GM23338 (cell line): Measurements from ENCODE around the gene COL20A1. TPM values are rescaled to one million over a fixed set of nuclear protein-coding genes. Genes with fewer than 3 reads are reported as not detected.

Experiments
- ATAC-seq: fragments of 200-7000 bp; cut with Tn5 transposase; 3 replicates; pipeline ENCODE4 v1.9.1; 2020
- DNase-seq: peaks from one replicate; pipeline ENCODE4 v3.0.0-alpha.2; 2015; ENCODE audit warnings: low spot score
- H2AFZ ChIP-seq: fragments of 200-600 bp; sonication (generic); 2 replicates; pipeline ENCODE4 v1.8.0; 2016; ENCODE audit warnings: antibody characterized with exemption, mild to moderate bottlenecking, moderate library complexity
- H3F3A ChIP-seq: fragments of 200-600 bp; sonication (generic); replicated peaks from 2 replicates; pipeline ENCODE4 v1.8.0; 2017; ENCODE audit warnings: antibody characterized with exemption, mixed run types, low read depth
- H3K27ac ChIP-seq: fragments of 200-600 bp; sonication (generic); 2 replicates; pipeline ENCODE4 v1.6.1; 2016; ENCODE audit warnings: low read depth
- H3K27me3 ChIP-seq: fragments of 200-600 bp; sonication (generic); 2 replicates; pipeline ENCODE4 v1.8.0; 2016; ENCODE audit warnings: mild to moderate bottlenecking, mixed run types, moderate library complexity; ENCODE audit not compliant: insufficient read depth
- H3K36me3 ChIP-seq: fragments of 200-600 bp; sonication (generic); 2 replicates; pipeline ENCODE4 v1.8.0; 2016; ENCODE audit warnings: mild to moderate bottlenecking; ENCODE audit not compliant: insufficient read depth
- H3K4me1 ChIP-seq: fragments of 200-600 bp; sonication (generic); 2 replicates; pipeline ENCODE4 v1.8.0; 2016; ENCODE audit warnings: mild to moderate bottlenecking, moderate library complexity; ENCODE audit not compliant: insufficient read depth
- H3K4me2 ChIP-seq: fragments of 200-600 bp; sonication (generic); 2 replicates; pipeline ENCODE4 v1.7.1; 2017; ENCODE audit warnings: mixed run types
- H3K4me3 ChIP-seq: fragments of 200-600 bp; sonication (generic); 2 replicates; pipeline ENCODE4 v1.6.1; 2016; ENCODE audit warnings: mixed run types
- H3K79me2 ChIP-seq: fragments of 200-600 bp; sonication (generic); replicated peaks from 2 replicates; pipeline ENCODE4 v1.8.0; 2017; ENCODE audit warnings: mild to moderate bottlenecking; ENCODE audit not compliant: insufficient read depth
- H3K9me2 ChIP-seq: fragments of 200-600 bp; sonication (generic); 2 replicates; pipeline ENCODE4 v1.8.0; 2017; ENCODE audit not compliant: insufficient read depth
- H4K20me1 ChIP-seq: fragments of 200-600 bp; sonication (generic); replicated peaks from 2 replicates; pipeline ENCODE4 v1.8.0; 2017; ENCODE audit warnings: mild to moderate bottlenecking; ENCODE audit not compliant: insufficient read depth
- H3K27ac Mint-ChIP-seq: 2 replicates; pipeline ENCODE4 v1.8.0; 2020; ENCODE audit warnings: inconsistent platforms, mild to moderate bottlenecking, moderate library complexity, mixed read lengths
- H3K27me3 Mint-ChIP-seq: 3 replicates; pipeline ENCODE4 v1.8.0; 2022; ENCODE audit warnings: low read depth, mild to moderate bottlenecking, moderate library complexity, mixed read lengths, inconsistent platforms; ENCODE audit not compliant: insufficient read depth, poor library complexity
- H3K36me3 Mint-ChIP-seq: 3 replicates; pipeline ENCODE4 v1.8.0; 2021; ENCODE audit warnings: low read depth, mild to moderate bottlenecking, inconsistent platforms, moderate library complexity, mixed read lengths
- H3K4me1 Mint-ChIP-seq: 3 replicates; pipeline ENCODE4 v1.8.0; 2020; ENCODE audit warnings: mild to moderate bottlenecking, inconsistent platforms, mixed read lengths
- H3K4me3 Mint-ChIP-seq: 3 replicates; pipeline ENCODE4 v1.8.0; 2021; ENCODE audit warnings: moderate library complexity, mild to moderate bottlenecking, inconsistent platforms, mixed read lengths
- H3K9me3 Mint-ChIP-seq: 3 replicates; pipeline ENCODE4 v1.8.0; 2020; ENCODE audit warnings: moderate library complexity, mild to moderate bottlenecking, inconsistent platforms, mixed read lengths
- CREB1 ChIP-seq: fragments of 250-450 bp; sonication (Bioruptor Pico); IDR thresholded peaks from 2 replicates; pipeline ENCODE4 v1.5.0; 2020; ENCODE audit warnings: low read depth, mild to moderate bottlenecking, moderate library complexity
- EZH2 ChIP-seq: fragments of 200-600 bp; sonication (generic); IDR thresholded peaks from one replicate; pipeline ENCODE4 v1.8.0; 2017; ENCODE audit warnings: antibody characterized with exemption, mild to moderate bottlenecking, low read depth; ENCODE audit not compliant: unreplicated experiment
- EZH2phosphoT487 ChIP-seq: fragments of 200-600 bp; sonication (generic); IDR thresholded peaks from one replicate; pipeline ENCODE4 v1.8.1; 2018; ENCODE audit warnings: antibody characterized with exemption; ENCODE audit not compliant: unreplicated experiment
- JUNB ChIP-seq: IDR thresholded peaks from one replicate; pipeline ENCODE4 v1.6.1; 2016; ENCODE audit warnings: antibody characterized with exemption; ENCODE audit not compliant: unreplicated experiment
- NANOG ChIP-seq: IDR thresholded peaks from 2 replicates; pipeline ENCODE4 v1.6.1; 2016; ENCODE audit warnings: antibody characterized with exemption, borderline replicate concordance
- POLR2AphosphoS5 ChIP-seq: IDR thresholded peaks from 2 replicates; pipeline ENCODE4 v1.6.1; 2016; ENCODE audit warnings: antibody characterized with exemption, low read depth
- STAT1 ChIP-seq: IDR thresholded peaks from one replicate; pipeline ENCODE4 v1.6.1; 2016; ENCODE audit warnings: antibody characterized with exemption; ENCODE audit not compliant: unreplicated experiment
- ZNF114 ChIP-seq: fragments of 250-450 bp; sonication (Bioruptor Pico); IDR thresholded peaks from 2 replicates; pipeline ENCODE4 v1.5.0; 2020; ENCODE audit warnings: mild to moderate bottlenecking, moderate library complexity
- ZNF331 ChIP-seq: fragments of 250-450 bp; sonication (Bioruptor Pico); IDR thresholded peaks from 2 replicates; pipeline ENCODE4 v1.5.0; 2020; ENCODE audit warnings: low read depth, mild to moderate bottlenecking, moderate library complexity
- polyA plus RNA-seq: library from polyadenylated mRNA; unstranded; fragments of >200 nt; fragmentation: Nextera tagmentation; extraction: Ambion mirVana; gene quantifications from 2 replicates; pipeline ENCODE4 v1.2.1, GENCODE V29; 2016
- total RNA-seq: library from RNA; depleted of rRNA; stranded (reverse); fragments of >200 nt; shearing (Covaris generic); gene quantifications from 2 replicates; pipeline ENCODE4 v1.2.3, GENCODE V29; 2014
- TF ChIP-seq, protein P1 (sequence below): IDR thresholded peaks from 2 replicates; pipeline ENCODE4 v1.6.1; 2016; ENCODE audit warnings: antibody characterized with exemption
- TF ChIP-seq, protein P2 (sequence below): fragments of 250-450 bp; sonication (Bioruptor Pico); IDR thresholded peaks from 2 replicates; pipeline ENCODE4 v1.5.0; 2020; ENCODE audit warnings: mild to moderate bottlenecking, moderate library complexity
- TF ChIP-seq, protein P3 (sequence below): IDR thresholded peaks from one replicate; pipeline ENCODE4 v1.6.1; 2018; ENCODE audit warnings: antibody characterized with exemption; ENCODE audit not compliant: unreplicated experiment
- TF ChIP-seq, protein P4 (sequence below), 2 experiments: fragments of 200-600 bp in 1 of 2; sonication (generic) in 1 of 2; conservative IDR thresholded peaks; 2 replicates each; pipeline versions ENCODE4 v1.5.1 to v1.6.1; 2016 to 2017; ENCODE audit warnings: antibody characterized with exemption in 2 of 2, low read depth in 2 of 2, mild to moderate bottlenecking in 2 of 2, moderate library complexity in 1 of 2

The COL20A1 gene
- total and polyA plus RNA-seq, 2 experiments from 2014 or later, result 0.28 to 0.79 TPM

DNA sequence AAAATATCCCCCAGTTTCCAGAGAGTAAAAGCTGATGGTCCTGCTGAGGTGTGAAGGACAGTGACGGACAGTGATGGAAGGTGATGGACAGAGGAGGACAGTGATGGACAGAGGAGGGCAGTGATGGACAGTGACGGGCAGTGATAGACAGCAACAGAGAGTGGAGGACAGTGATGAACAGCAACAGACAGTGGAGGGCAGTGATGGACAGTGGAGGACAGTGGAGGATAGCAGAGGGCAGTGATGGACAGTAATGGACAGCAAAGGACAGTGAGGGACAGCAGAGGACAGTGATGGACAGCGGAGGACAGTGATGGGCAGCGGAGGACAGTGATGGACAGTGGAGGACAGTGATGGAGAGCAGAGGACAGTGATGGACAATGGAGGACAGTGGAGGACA, 36.0 kb upstream of the COL20A1 start:
- Histone ChIP-seq H3K36me3 (no peaks in the 10 kb centered on the region), H3F3A (no peaks in the 10 kb centered on the region), H4K20me1 (no peaks in the 10 kb centered on the region), H3K9me2 (no peaks in the 10 kb centered on the region), H3K4me1 (no peaks in the 10 kb centered on the region; the same call in 1 of the 2 replicates), H2AFZ (no peak overlapping the region), H3K79me2 (no peaks in the 10 kb centered on the region), H3K27me3 (peaks cover 36% of the 10 kb centered on the region), H3K27ac (no peak overlapping the region), H3K4me3 (no peak overlapping the region), H3K4me2 (no peak overlapping the region)
- ATAC-seq (no peak), DNase-seq (no peak)
- H3K9me3 Mint-ChIP-seq, result no peaks in the 10 kb centered on the region
- H3K27ac Mint-ChIP-seq, result no peak overlapping the region
- peaks cover 23% of the 10 kb centered on the region for H3K4me1 Mint-ChIP-seq
- no peak overlapping the region; the same call in 2 of the 3 replicates for H3K4me3 Mint-ChIP-seq
- no peaks in the 10 kb centered on the region; the same call in 2 of the 3 replicates for H3K36me3 Mint-ChIP-seq
- H3K27me3 Mint-ChIP-seq, result peaks cover 50% of the 10 kb centered on the region
- TF ChIP-seq JUNB (no peak), EZH2phosphoT487 (no peak), EZH2 (no peak), CREB1 (CRISPR knock-in tag) (no peak), POLR2AphosphoS5 (no peak), STAT1 (no peak), ZNF114 (CRISPR knock-in tag) (no peak), NANOG (no peak), ZNF331 (no peak)
- TF ChIP-seq, protein P1, sequence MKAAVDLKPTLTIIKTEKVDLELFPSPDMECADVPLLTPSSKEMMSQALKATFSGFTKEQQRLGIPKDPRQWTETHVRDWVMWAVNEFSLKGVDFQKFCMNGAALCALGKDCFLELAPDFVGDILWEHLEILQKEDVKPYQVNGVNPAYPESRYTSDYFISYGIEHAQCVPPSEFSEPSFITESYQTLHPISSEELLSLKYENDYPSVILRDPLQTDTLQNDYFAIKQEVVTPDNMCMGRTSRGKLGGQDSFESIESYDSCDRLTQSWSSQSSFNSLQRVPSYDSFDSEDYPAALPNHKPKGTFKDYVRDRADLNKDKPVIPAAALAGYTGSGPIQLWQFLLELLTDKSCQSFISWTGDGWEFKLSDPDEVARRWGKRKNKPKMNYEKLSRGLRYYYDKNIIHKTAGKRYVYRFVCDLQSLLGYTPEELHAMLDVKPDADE, result no peak
- TF ChIP-seq, protein P2, sequence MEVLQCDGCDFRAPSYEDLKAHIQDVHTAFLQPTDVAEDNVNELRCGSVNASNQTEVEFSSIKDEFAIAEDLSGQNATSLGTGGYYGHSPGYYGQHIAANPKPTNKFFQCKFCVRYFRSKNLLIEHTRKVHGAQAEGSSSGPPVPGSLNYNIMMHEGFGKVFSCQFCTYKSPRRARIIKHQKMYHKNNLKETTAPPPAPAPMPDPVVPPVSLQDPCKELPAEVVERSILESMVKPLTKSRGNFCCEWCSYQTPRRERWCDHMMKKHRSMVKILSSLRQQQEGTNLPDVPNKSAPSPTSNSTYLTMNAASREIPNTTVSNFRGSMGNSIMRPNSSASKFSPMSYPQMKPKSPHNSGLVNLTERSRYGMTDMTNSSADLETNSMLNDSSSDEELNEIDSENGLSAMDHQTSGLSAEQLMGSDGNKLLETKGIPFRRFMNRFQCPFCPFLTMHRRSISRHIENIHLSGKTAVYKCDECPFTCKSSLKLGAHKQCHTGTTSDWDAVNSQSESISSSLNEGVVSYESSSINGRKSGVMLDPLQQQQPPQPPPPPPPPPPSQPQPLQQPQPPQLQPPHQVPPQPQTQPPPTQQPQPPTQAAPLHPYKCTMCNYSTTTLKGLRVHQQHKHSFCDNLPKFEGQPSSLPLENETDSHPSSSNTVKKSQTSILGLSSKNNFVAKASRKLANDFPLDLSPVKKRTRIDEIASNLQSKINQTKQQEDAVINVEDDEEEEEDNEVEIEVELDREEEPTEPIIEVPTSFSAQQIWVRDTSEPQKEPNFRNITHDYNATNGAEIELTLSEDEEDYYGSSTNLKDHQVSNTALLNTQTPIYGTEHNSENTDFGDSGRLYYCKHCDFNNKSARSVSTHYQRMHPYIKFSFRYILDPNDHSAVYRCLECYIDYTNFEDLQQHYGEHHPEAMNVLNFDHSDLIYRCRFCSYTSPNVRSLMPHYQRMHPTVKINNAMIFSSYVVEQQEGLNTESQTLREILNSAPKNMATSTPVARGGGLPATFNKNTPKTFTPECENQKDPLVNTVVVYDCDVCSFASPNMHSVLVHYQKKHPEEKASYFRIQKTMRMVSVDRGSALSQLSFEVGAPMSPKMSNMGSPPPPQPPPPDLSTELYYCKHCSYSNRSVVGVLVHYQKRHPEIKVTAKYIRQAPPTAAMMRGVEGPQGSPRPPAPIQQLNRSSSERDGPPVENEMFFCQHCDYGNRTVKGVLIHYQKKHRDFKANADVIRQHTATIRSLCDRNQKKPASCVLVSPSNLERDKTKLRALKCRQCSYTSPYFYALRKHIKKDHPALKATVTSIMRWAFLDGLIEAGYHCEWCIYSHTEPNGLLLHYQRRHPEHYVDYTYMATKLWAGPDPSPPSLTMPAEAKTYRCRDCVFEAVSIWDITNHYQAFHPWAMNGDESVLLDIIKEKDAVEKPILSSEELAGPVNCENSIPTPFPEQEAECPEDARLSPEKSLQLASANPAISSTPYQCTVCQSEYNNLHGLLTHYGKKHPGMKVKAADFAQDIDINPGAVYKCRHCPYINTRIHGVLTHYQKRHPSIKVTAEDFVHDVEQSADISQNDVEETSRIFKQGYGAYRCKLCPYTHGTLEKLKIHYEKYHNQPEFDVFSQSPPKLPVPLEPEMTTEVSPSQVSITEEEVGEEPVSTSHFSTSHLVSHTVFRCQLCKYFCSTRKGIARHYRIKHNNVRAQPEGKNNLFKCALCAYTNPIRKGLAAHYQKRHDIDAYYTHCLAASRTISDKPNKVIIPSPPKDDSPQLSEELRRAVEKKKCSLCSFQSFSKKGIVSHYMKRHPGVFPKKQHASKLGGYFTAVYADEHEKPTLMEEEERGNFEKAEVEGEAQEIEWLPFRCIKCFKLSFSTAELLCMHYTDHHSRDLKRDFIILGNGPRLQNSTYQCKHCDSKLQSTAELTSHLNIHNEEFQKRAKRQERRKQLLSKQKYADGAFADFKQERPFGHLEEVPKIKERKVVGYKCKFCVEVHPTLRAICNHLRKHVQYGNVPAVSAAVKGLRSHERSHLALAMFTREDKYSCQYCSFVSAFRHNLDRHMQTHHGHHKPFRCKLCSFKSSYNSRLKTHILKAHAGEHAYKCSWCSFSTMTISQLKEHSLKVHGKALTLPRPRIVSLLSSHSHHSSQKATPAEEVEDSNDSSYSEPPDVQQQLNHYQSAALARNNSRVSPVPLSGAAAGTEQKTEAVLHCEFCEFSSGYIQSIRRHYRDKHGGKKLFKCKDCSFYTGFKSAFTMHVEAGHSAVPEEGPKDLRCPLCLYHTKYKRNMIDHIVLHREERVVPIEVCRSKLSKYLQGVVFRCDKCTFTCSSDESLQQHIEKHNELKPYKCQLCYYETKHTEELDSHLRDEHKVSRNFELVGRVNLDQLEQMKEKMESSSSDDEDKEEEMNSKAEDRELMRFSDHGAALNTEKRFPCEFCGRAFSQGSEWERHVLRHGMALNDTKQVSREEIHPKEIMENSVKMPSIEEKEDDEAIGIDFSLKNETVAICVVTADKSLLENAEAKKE (CRISPR knock-in tag), result no peak
- TF ChIP-seq, protein P3, sequence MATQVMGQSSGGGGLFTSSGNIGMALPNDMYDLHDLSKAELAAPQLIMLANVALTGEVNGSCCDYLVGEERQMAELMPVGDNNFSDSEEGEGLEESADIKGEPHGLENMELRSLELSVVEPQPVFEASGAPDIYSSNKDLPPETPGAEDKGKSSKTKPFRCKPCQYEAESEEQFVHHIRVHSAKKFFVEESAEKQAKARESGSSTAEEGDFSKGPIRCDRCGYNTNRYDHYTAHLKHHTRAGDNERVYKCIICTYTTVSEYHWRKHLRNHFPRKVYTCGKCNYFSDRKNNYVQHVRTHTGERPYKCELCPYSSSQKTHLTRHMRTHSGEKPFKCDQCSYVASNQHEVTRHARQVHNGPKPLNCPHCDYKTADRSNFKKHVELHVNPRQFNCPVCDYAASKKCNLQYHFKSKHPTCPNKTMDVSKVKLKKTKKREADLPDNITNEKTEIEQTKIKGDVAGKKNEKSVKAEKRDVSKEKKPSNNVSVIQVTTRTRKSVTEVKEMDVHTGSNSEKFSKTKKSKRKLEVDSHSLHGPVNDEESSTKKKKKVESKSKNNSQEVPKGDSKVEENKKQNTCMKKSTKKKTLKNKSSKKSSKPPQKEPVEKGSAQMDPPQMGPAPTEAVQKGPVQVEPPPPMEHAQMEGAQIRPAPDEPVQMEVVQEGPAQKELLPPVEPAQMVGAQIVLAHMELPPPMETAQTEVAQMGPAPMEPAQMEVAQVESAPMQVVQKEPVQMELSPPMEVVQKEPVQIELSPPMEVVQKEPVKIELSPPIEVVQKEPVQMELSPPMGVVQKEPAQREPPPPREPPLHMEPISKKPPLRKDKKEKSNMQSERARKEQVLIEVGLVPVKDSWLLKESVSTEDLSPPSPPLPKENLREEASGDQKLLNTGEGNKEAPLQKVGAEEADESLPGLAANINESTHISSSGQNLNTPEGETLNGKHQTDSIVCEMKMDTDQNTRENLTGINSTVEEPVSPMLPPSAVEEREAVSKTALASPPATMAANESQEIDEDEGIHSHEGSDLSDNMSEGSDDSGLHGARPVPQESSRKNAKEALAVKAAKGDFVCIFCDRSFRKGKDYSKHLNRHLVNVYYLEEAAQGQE, result no peak
- TF ChIP-seq, protein P4, sequence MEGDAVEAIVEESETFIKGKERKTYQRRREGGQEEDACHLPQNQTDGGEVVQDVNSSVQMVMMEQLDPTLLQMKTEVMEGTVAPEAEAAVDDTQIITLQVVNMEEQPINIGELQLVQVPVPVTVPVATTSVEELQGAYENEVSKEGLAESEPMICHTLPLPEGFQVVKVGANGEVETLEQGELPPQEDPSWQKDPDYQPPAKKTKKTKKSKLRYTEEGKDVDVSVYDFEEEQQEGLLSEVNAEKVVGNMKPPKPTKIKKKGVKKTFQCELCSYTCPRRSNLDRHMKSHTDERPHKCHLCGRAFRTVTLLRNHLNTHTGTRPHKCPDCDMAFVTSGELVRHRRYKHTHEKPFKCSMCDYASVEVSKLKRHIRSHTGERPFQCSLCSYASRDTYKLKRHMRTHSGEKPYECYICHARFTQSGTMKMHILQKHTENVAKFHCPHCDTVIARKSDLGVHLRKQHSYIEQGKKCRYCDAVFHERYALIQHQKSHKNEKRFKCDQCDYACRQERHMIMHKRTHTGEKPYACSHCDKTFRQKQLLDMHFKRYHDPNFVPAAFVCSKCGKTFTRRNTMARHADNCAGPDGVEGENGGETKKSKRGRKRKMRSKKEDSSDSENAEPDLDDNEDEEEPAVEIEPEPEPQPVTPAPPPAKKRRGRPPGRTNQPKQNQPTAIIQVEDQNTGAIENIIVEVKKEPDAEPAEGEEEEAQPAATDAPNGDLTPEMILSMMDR (conservative IDR thresholded peaks at IDR 0.05; ENCODE audit: low read depth in 2 of 2), result no peak
